Upper lobe of left lung (tissue), 4 donors: Measurements from ENCODE around the gene GOLGA3.

Source experiments
- POLR2A ChIP-seq, 4 donors: fragments of 450-650 bp; IDR thresholded peaks; one replicate each; pipeline ENCODE4 v1.5.1; 2016 to 2017; ENCODE audit warnings: antibody characterized with exemption in 4 of 4, mild to moderate bottlenecking in 2 of 4
- TF ChIP-seq, protein P1 (sequence below), 6 experiments: fragments of 450-650 bp in 4 of 6; fragments of 200-600 bp in 2 of 6; sonication (generic) in 2 of 6; IDR thresholded peaks; one replicate each; pipeline ENCODE4 v1.5.1; 2016 to 2019; ENCODE audit warnings: antibody characterized with exemption in 6 of 6

DNA sequence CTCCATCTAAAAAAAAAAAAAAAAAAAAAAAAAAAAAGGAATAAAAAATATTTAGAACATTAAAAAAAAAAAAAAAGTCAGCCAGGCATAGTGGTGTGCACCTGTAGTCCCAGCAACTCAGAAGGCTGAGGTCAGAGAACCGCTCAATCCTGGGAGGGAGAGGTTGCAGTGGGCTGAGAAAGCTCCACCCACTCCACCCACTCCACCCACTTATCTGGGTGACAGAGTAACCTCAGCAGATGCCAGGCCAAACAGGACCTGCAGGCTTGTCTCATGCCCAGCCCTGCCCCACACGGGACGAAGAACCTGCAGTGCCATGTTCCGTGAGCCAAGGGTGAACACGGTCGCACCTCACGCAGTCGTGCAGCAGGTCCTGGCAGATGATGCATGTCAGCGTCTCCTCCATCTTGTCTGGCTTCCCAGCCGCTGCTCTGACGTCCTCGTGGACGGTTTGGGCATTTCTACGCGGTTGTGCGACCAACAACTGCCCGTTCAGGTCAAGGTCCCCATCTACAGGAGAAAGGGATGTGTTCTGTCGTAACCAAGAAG is 30.1 kb upstream of the GOLGA3 start:
- TF ChIP-seq, protein P1, sequence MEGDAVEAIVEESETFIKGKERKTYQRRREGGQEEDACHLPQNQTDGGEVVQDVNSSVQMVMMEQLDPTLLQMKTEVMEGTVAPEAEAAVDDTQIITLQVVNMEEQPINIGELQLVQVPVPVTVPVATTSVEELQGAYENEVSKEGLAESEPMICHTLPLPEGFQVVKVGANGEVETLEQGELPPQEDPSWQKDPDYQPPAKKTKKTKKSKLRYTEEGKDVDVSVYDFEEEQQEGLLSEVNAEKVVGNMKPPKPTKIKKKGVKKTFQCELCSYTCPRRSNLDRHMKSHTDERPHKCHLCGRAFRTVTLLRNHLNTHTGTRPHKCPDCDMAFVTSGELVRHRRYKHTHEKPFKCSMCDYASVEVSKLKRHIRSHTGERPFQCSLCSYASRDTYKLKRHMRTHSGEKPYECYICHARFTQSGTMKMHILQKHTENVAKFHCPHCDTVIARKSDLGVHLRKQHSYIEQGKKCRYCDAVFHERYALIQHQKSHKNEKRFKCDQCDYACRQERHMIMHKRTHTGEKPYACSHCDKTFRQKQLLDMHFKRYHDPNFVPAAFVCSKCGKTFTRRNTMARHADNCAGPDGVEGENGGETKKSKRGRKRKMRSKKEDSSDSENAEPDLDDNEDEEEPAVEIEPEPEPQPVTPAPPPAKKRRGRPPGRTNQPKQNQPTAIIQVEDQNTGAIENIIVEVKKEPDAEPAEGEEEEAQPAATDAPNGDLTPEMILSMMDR (IDR thresholded peaks at IDR 0.05): no peak
- no peak for TF ChIP-seq POLR2A (IDR thresholded peaks at IDR 0.05)
